Fibroblast of peridontal ligament (primary cell): ENCODE results near the gene EMSY.

Experiments
- DNase-seq: peaks from one replicate; pipeline ENCODE4 v3.0.0-alpha.2; 2010; ENCODE audit errors: extremely low read depth

Gene EMSY

GRCh38 chr11:76597533-76598425 is 153.0 kb downstream of the EMSY start:
- DNase-seq, result no peak

DNA sequence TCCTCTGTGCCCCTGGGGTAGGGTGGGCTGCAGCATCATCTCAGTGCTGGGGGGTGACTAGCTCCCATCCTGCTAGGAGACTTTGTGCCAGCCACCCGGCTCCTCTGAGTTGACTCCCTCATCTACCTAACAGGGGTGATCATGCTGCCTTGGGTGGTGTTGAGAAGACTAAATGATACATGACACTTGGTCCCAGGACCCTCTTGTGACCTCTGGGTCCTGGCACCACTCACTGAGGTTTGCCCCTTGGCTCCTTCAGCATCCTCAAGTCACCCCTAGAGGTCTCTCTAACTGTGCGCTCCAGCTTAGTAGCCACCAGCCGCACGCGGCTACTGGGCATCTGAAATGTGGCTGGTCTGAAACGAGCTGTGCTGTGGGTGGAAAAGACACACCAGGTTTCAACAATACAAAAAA is 153.6 kb downstream of the EMSY start:
- peak; percentile 76 for DNase-seq

DNA sequence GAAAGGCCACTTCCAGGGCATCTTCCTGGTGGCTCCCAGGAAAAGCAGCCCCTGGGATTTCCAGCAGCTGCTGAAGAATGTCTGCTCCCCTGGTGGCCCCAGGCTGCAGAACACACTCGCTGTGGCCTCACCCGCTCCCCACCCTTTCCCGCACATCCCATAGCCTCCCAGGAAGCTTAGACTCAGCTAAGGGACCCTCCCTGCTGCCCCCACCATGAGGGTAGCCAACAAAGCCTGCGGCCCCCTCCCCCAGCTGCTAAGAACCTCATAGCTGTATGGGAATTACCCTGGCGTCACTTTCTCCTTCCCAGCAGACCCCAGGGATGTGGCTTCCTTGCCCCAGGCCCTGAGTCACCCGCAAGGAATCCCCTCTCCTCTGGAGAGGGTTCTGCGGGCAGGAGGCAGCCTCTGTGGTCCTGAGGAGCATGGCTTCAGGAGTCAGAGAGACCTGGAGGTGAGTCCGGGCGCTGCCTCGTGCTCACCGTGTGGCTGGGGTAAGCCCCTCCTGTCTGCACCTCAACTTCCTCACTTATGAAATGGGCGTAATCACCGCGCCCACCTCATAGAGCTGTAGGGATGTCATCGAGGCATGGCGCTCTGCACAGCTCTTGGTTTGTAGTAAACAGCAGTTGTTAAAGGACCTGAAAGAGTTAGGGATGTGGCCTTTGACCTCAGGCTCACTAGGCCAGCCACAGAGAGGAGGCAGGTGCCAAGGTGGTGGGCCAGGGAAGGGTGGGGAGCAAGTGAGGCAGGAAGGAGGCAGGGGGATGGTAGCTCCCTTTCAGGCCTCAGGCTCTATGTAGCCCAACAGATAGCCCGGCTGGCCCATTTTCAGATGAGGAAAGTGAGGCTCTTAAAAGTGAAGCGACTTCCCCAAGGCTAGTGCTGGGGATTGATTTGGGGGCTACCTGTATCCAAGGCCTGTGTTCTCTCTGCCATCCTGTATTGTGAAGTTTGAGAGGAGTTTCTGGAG is 154.5 kb downstream of the EMSY start:
- peak; percentile 71 for DNase-seq

- no peak for DNase-seq
These were observed 155.4 kb downstream of the EMSY start for GRCh38 chr11:76600124-76600655.

- no peak for DNase-seq
These were observed 156.5 kb downstream of the EMSY start for GRCh38 chr11:76601272-76601671.

DNA sequence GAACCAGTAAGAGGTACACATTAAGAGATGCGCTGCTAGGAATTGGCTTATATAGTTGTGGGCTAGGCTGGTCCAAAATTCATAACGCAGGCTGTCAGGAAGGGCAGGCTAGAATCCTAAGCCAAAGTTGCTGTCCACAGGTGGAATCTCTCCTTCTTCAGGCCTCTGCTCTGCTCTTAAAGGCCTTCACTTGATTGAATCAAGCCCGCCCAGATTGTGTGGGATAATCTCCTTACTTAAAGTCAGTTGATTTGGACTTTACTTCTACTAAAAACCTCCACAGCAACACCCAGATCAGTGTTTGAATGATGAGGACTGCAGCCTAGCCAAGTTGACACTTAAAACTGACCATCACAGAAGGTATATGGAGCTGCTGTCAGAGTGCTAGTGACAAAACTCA is 156.9 kb downstream of the EMSY start:
- no peak for DNase-seq

DNA sequence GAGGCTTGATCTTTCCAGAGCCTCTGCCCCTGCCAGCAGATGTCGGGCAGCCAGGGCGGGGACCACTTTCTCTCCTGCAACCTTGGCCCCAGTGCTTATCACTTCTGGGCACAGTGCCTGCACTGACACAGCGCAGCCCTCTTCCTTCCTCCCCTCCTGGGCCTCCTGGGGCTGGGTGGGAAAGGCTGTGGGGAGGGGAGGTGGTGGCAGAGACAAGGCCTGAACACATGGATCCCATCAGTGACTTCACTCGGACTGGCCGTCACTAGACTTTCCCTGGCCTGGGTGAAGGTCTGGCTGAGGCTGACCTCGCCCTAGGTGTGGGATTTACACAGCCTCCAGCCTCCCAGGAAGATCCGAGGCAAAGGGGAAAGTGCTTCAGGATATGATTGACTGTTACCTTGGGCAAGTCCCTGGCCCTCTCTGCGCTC is 157.6 kb downstream of the EMSY start:
- peak; percentile 72 for DNase-seq
